K562 (cell line): ENCODE results near the gene RPS6KA2. TPM values are rescaled to one million over a fixed set of nuclear protein-coding genes. Genes with fewer than 3 reads are reported as not detected.

Experiments
- ATAC-seq: fragments of 200-7000 bp; cut with Tn5 transposase; 3 replicates; pipeline ENCODE4 v1.9.1; 2020; ENCODE audit warnings: moderate library complexity
- BruUV-seq: library from RNA; stranded (reverse); fragments of 400-500 nt; replicated peaks from 2 replicates; lab custom pipeline; 2021; lab: Mats Ljungman, UMichigan
- CTCF ChIA-PET: fragments of 300-600 bp; formaldehyde crosslinking; extraction: SDS; loops from one replicate; lab custom pipeline; 2021; ENCODE audit warnings: low intra/inter-chr PET ratio; lab: Yijun Ruan, JAX
- POLR2A ChIA-PET: fragments of 300-600, 350-650 bp; sonication (Branson Sonifier 250); formaldehyde crosslinking; extraction: SDS; loops from one replicate; lab custom pipeline; 2021; ENCODE audit warnings: antibody characterized with exemption, inconsistent platforms; lab: Yijun Ruan, JAX
- DNase-seq, 4 experiments: peaks; one replicate each; pipeline versions ENCODE4 v3.0.0 to v3.0.0-alpha.2; 2011 to 2018; ENCODE audit warnings: low spot score in 3 of 4, mixed read lengths in 3 of 4; ENCODE audit errors: extremely low read depth in 1 of 4
- FAIRE-seq: peaks from 2 replicates; lab custom pipeline; 2011; peaks lifted over from hg19 to GRCh38; lab: Jason Lieb, UNC
- H2AFZ ChIP-seq: 2 replicates; pipeline ENCODE4 v1.6.0; 2011; ENCODE audit warnings: low read depth, low read length, control low read depth, inconsistent platforms
- H3K27ac ChIP-seq: fragments of 200-600 bp; 3 replicates; pipeline ENCODE4 v1.8.0; 2011; ENCODE audit warnings: low read depth, mild to moderate bottlenecking, control low read depth, inconsistent platforms, low read length, moderate library complexity, mixed read lengths; ENCODE audit errors: extremely low read depth
- H3K27me3 ChIP-seq, 2 experiments: fragments of 300-600 bp in 1 of 2; 2 replicates in 1 of 2; 3 replicates in 1 of 2; pipeline versions ENCODE4 v1.6.0 to v1.8.0; 2011; ENCODE audit warnings: inconsistent platforms in 2 of 2, low read length in 2 of 2, mild to moderate bottlenecking in 1 of 2, mixed read lengths in 1 of 2, moderate library complexity in 1 of 2; ENCODE audit not compliant: control insufficient read depth in 2 of 2, insufficient read depth in 2 of 2
- H3K36me3 ChIP-seq: fragments of 300-600 bp; 3 replicates; pipeline ENCODE4 v1.8.0; 2011; ENCODE audit warnings: mild to moderate bottlenecking, low read length, inconsistent platforms; ENCODE audit not compliant: control insufficient read depth, insufficient read depth
- H3K4me1 ChIP-seq, 2 experiments: fragments of 200-600 bp in 1 of 2; replicated peaks in 1 of 2; 2 replicates in 1 of 2; 3 replicates in 1 of 2; pipeline versions ENCODE4 v1.5.1 to v1.8.0; 2011; ENCODE audit warnings: inconsistent platforms in 2 of 2, low read length in 2 of 2, mild to moderate bottlenecking in 1 of 2, mixed read lengths in 1 of 2, moderate library complexity in 1 of 2; ENCODE audit not compliant: control insufficient read depth in 2 of 2, insufficient read depth in 2 of 2
- H3K4me2 ChIP-seq: 2 replicates; pipeline ENCODE4 v1.6.1; 2011; ENCODE audit warnings: low read length, control low read depth, inconsistent platforms, mixed read lengths; ENCODE audit not compliant: insufficient read depth
- H3K4me3 ChIP-seq: fragments of 200-600 bp; sonication (generic), shearing (Covaris generic); 2 replicates; pipeline ENCODE4 v1.5.1; 2016; ENCODE audit warnings: control low read depth, inconsistent platforms
- H3K79me2 ChIP-seq: fragments of 200-600 bp; 3 replicates; pipeline ENCODE4 v1.8.0; 2011; ENCODE audit warnings: low read length, inconsistent platforms; ENCODE audit not compliant: control insufficient read depth, insufficient read depth
- H3K9ac ChIP-seq, 2 experiments: 2 replicates each; pipeline versions ENCODE4 v1.6.0 to v1.6.1; 2011; ENCODE audit warnings: low read depth in 2 of 2, low read length in 2 of 2, control low read depth in 1 of 2, inconsistent platforms in 1 of 2, mild to moderate bottlenecking in 1 of 2, mixed read lengths in 1 of 2; ENCODE audit not compliant: insufficient read depth in 1 of 2
- H3K9me1 ChIP-seq: one replicate; pipeline ENCODE4 v1.6.0; 2011; ENCODE audit warnings: inconsistent platforms, mild to moderate bottlenecking, low read length, moderate library complexity; ENCODE audit not compliant: control insufficient read depth, insufficient read depth
- H3K9me3 ChIP-seq: replicated peaks from 2 replicates; pipeline ENCODE4 v1.5.1; 2011; ENCODE audit warnings: low read depth, low read length, inconsistent platforms; ENCODE audit not compliant: control insufficient read depth, insufficient read depth
- H4K20me1 ChIP-seq: replicated peaks from 2 replicates; pipeline ENCODE4 v1.6.1; 2011; ENCODE audit warnings: low read length, inconsistent platforms, mixed read lengths; ENCODE audit not compliant: control insufficient read depth, insufficient read depth
- CBX2 ChIP-seq: fragments of 200-600 bp; sonication (generic); IDR thresholded peaks from one replicate; pipeline ENCODE4 v1.6.1; 2012; ENCODE audit warnings: mild to moderate bottlenecking, low read length, inconsistent platforms; ENCODE audit not compliant: insufficient read depth, poor library complexity, severe bottlenecking
- EZH2 ChIP-seq: IDR thresholded peaks from 2 replicates; pipeline ENCODE4 v1.6.1; 2012; ENCODE audit warnings: low read depth, mild to moderate bottlenecking, inconsistent platforms, low read length, borderline replicate concordance
- HNRNPL ChIP-seq: fragments of 200-400 bp; formaldehyde crosslinking; IDR thresholded peaks from 2 replicates; pipeline ENCODE4 v1.6.1; 2017; ENCODE audit warnings: low read depth, mild to moderate bottlenecking, low read length
- ILF3 ChIP-seq: fragments of 450-650 bp; IDR thresholded peaks from 2 replicates; pipeline ENCODE4 v1.6.1; 2018; ENCODE audit warnings: antibody characterized with exemption, mild to moderate bottlenecking, moderate library complexity, borderline replicate concordance
- MCM3 ChIP-seq: fragments of 450-650 bp; IDR thresholded peaks from 2 replicates; pipeline ENCODE4 v1.6.1; 2016
- SLC30A9 ChIP-seq: fragments of 250-450 bp; sonication (Bioruptor Pico); IDR thresholded peaks from 2 replicates; pipeline ENCODE4 v1.8.0; 2022; ENCODE audit warnings: mild to moderate bottlenecking, moderate library complexity
- TARDBP ChIP-seq: fragments of 450-650 bp; IDR thresholded peaks from 2 replicates; pipeline ENCODE4 v1.6.1; 2016
- TEAD2 ChIP-seq: fragments of 450-650 bp; IDR thresholded peaks from 2 replicates; pipeline ENCODE4 v1.6.1; 2016; ENCODE audit warnings: missing genetic modification characterization, control low read depth, missing compliant biosample characterization
- WGBS: fragments of 100-300 bp; shearing (Covaris generic); methylation state at CpG from one replicate; pipeline ENCODE4 v1.1.6; 2016; ENCODE audit warnings: low coverage, mixed read lengths; ENCODE audit not compliant: insufficient coverage; ENCODE audit errors: missing lambda C conversion rate; 5-methylcytosine and 5-hydroxymethylcytosine counted together
- in situ Hi-C: fragments of 300-500 bp; cut with MboI; formaldehyde crosslinking; loops from 4 replicates; pipeline ENCODE4 v1.15.0; 2018; ENCODE audit warnings: inconsistent platforms, mixed read lengths
- intact Hi-C: fragments of 100-400 bp; cut with micrococcal nuclease; formaldehyde crosslinking; loops from 2 replicates; pipeline ENCODE4 v1.14.2; 2022
- polyA plus RNA-seq, 8 experiments: library from polyadenylated mRNA; depleted of rRNA in 4 of 8; stranded (reverse) in 5 of 8; unstranded in 3 of 8; fragments of >200 nt; fragmentation: Nextera tagmentation in 2 of 8; fragmentation: Illumina TruSeq in 1 of 8; extraction: Ambion mirVana in 2 of 8; extraction: Trizol in 1 of 8; gene quantifications; 2 replicates each; pipeline versions ENCODE4 v1.2.1 to v1.2.3, GENCODE V29; 2011 to 2014; ENCODE audit warnings: inconsistent platforms in 1 of 8, missing spikeins in 1 of 8
- total RNA-seq, 7 experiments: library from RNA; depleted of rRNA in 6 of 7; stranded (reverse); fragments of >200 nt in 6 of 7; fragmentation: Illumina TruSeq in 2 of 7; extraction: Trizol in 2 of 7; gene quantifications; 2 replicates each; pipeline versions ENCODE4 v1.2.1 to v1.2.3, GENCODE V29; 2011 to 2021; ENCODE audit warnings: low replicate concordance in 1 of 7

RPS6KA2 gene
- total and polyA plus RNA-seq, 9 of the 15 experiments (the other 6 are each of a cell fraction or from before 2014, with no cell fraction given): 0.29 to 1.00 (median 0.53) TPM

DNA sequence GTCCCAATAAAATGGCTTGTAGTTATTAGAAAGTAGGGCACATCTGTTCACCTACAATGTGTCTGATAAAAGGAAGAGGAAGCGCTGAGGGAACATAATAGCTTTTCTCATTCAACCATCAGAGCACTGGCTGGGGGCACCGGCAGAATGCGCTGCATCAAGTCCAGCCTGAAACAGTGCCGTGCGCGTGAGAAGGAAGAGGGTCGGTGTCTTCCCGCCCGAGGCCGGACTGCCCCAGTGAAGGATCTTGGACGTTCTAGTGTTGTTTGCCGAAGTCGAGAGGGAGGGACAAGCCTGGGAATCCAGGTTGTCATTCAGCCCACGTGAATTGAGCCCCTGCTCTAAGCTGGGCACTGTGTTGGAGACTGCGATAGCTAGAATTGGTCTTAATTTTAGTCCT, 182.6 kb downstream of the RPS6KA2 start:
- Histone ChIP-seq H3K36me3 (no peaks in the 10 kb centered on the region), H3K9ac (no peak overlapping the region), H3K79me2 (no peaks in the 10 kb centered on the region), H3K4me2 (no peak overlapping the region), H3K9me1 (no peaks in the 10 kb centered on the region), H3K4me1 (no peaks in the 10 kb centered on the region; a peak in 1 of 5 replicates), H3K9me3 (no peaks in the 10 kb centered on the region), H3K4me3 (no peak overlapping the region), H4K20me1 (0 out of 2 replicates have a peak, but pooled peaks cover 4% of the 10 kb centered on the region), H3K27ac (no peak overlapping the region), H3K27me3 (peaks cover 73 to 81% of the 10 kb centered on the region in 2 experiments), H2AFZ (no peak overlapping the region)
- intact Hi-C loops: no loop called here
- ATAC-seq: no peak
- in situ Hi-C loops: no loop called here
- no peak for DNase-seq
- no peak for FAIRE-seq
- POLR2A ChIA-PET: no interaction called here
- under 1% methylated on average over 15 of the region's 15 CpGs for WGBS
- no TSS peak for BruUV-seq
- CTCF ChIA-PET: no interaction called here
- TF ChIP-seq MCM3 (no peak), EZH2 (0 out of 2 replicates have a peak, but pooled peaks have one; percentile 48)
- TF ChIP-seq, all 486 proteins: peak for 1

DNA sequence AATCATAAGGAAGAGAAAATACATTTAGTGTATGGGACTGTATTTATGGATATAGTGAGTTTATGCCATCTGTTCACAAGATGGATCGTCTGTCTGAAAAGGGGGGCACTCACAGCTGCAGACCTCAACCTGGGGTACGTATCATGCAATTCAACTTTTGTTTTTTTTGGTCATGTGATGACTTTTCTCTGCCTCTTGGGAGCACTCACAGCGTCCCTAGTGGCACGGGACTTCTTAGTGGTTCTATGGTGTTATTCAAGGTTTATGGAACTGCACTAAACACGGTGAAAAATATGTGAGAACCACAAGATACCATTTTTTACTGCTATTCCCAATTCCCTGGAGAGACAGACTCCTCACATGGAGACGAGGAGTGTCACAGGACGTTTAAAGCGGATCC, 183.9 kb downstream of the RPS6KA2 start:
- Histone ChIP-seq H3K36me3 (no peaks in the 10 kb centered on the region), H3K4me1 (no peaks in the 10 kb centered on the region; a peak in 1 of 5 replicates), H2AFZ (no peak overlapping the region), H3K9me3 (no peaks in the 10 kb centered on the region), H4K20me1 (0 out of 2 replicates have a peak, but pooled peaks cover 4% of the 10 kb centered on the region), H3K27ac (no peak overlapping the region), H3K27me3 (peaks cover 77 to 80% of the 10 kb centered on the region in 2 experiments), H3K4me3 (no peak overlapping the region), H3K9me1 (no peaks in the 10 kb centered on the region), H3K79me2 (no peaks in the 10 kb centered on the region), H3K4me2 (no peak overlapping the region), H3K9ac (no peak overlapping the region)
- ChIA-PET CTCF (no interaction called here), POLR2A (interaction anchor here (0.8 to 0.9 kb wide), 2 partner anchors 14 to 61 kb away, joined by 3 read pairs; no protein-coding TSS in a partner anchor)
- DNase-seq: peak in 1 of 4 experiments; percentile 29
- 0% methylated on average over 8 of the region's 8 CpGs for WGBS
- FAIRE-seq: no peak
- peak; percentile 59 for ATAC-seq
- in situ Hi-C loops: no loop called here
- no TSS peak for BruUV-seq
- intact Hi-C loops: no loop called here
- TF ChIP-seq SLC30A9 (no peak), ILF3 (no peak), TEAD2 (tag) (no peak), TARDBP (no peak), HNRNPL (no peak), CBX2 (no peak)
